ENCODE measurements around the gene CADM2. TPM values are rescaled to one million over a fixed set of nuclear protein-coding genes. Genes with fewer than 3 reads are reported as not detected.

Gene CADM2
- total RNA-seq, 1 experiment from 2014 or later: 10.9 TPM

DNA sequence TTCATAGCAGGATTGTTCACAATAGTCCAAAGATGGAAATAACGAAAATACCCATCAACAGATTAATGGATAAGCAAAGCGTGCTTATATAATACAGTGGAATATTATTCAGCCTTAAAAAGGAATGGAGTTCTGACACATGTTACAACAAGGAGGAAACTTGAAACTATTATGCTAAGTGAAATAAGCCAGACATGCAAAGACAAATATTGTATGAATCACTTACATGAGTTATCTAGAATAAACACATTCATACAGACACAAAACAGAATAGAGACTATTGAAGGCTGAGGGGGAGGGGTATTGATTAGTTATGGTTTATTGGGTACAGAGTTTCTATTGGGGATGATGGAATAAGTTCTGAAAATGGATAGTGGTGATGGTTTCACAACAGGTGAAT is 438.6 kb downstream of the CADM2 start:
- H4K8ac ChIP-seq (replicated peaks; ENCODE audit: insufficient read length, low read depth, low read length): no peak overlapping the region
- no peak overlapping the region for H3K4me2 ChIP-seq (ENCODE audit: insufficient read depth, insufficient read length, low read length)
- no peaks in the 10 kb centered on the region for H3K27me3 Mint-ChIP-seq (ENCODE audit: low read depth)
- no peaks in the 10 kb centered on the region; a peak in 1 of 7 replicates for H3K36me3 Mint-ChIP-seq (ENCODE audit: insufficient read depth in 1 of 3, low read depth in 3 of 3)
- no peak overlapping the region for H2BK15ac ChIP-seq (ENCODE audit: low read depth, low read length)
- H2AK5ac ChIP-seq (ENCODE audit: insufficient read length, low read length): no peak overlapping the region
- H3K4me1 ChIP-seq (ENCODE audit: insufficient read depth, low read length): no peaks in the 10 kb centered on the region
- H3K9ac ChIP-seq (ENCODE audit: extremely low read depth, insufficient read length, low read length): no peak overlapping the region
- H4K91ac ChIP-seq (ENCODE audit: insufficient read length, low read depth, low read length): no peak overlapping the region
- no peak overlapping the region for H3K18ac ChIP-seq (ENCODE audit: insufficient read length, low read depth, low read length)
- no peaks in the 10 kb centered on the region for H3K9me3 ChIP-seq (ENCODE audit: control insufficient read depth, low read depth, low read length)
- no peaks in the 10 kb centered on the region for H3K23me2 ChIP-seq (ENCODE audit: insufficient read length, low read depth, low read length, poor library complexity, severe bottlenecking)
- WGBS (ENCODE audit: extremely low coverage, insufficient read length, low lambda C conversion rate): no CpG with 5 or more reads among the region's 2 CpGs
- no peak overlapping the region for H2BK5ac ChIP-seq (ENCODE audit: insufficient read length, low read length)
- no peak overlapping the region for H2BK20ac ChIP-seq (ENCODE audit: low read depth, low read length, poor library complexity, severe bottlenecking)
- H3K23ac ChIP-seq (ENCODE audit: insufficient read length, low read depth, low read length): no peak overlapping the region
- H3K9me3 Mint-ChIP-seq: peaks cover 3 to 4% of the 10 kb centered on the region in 2 experiments; a peak in 2 of 5 replicates
- H2BK120ac ChIP-seq (ENCODE audit: low read depth, low read length, poor library complexity, severe bottlenecking): no peak overlapping the region
- no peaks in the 10 kb centered on the region for H3K27me3 ChIP-seq (ENCODE audit: insufficient read depth, low read length)
- DNase-seq: no peak
- no peak overlapping the region for H3K14ac ChIP-seq (ENCODE audit: insufficient read depth, low read length)
- H3K79me1 ChIP-seq (ENCODE audit: insufficient read depth, low read depth, low read length, poor library complexity, severe bottlenecking): no peaks in the 10 kb centered on the region
- no peak overlapping the region for H4K5ac ChIP-seq (ENCODE audit: insufficient read length, low read depth, low read length)
- H3T11ph ChIP-seq (ENCODE audit: low read length): no peak overlapping the region
- H3K79me2 ChIP-seq (ENCODE audit: insufficient read depth, low read length): no peaks in the 10 kb centered on the region
- H4K20me1 ChIP-seq (ENCODE audit: control insufficient read depth, insufficient read depth, insufficient read length): no peaks in the 10 kb centered on the region
- H3K4me1 Mint-ChIP-seq: peaks cover 0 to 9% of the 10 kb centered on the region in 2 experiments; a peak in 2 of 4 replicates
- H3K4ac ChIP-seq (ENCODE audit: low read depth, low read length): no peak overlapping the region
- TF ChIP-seq, protein P1, sequence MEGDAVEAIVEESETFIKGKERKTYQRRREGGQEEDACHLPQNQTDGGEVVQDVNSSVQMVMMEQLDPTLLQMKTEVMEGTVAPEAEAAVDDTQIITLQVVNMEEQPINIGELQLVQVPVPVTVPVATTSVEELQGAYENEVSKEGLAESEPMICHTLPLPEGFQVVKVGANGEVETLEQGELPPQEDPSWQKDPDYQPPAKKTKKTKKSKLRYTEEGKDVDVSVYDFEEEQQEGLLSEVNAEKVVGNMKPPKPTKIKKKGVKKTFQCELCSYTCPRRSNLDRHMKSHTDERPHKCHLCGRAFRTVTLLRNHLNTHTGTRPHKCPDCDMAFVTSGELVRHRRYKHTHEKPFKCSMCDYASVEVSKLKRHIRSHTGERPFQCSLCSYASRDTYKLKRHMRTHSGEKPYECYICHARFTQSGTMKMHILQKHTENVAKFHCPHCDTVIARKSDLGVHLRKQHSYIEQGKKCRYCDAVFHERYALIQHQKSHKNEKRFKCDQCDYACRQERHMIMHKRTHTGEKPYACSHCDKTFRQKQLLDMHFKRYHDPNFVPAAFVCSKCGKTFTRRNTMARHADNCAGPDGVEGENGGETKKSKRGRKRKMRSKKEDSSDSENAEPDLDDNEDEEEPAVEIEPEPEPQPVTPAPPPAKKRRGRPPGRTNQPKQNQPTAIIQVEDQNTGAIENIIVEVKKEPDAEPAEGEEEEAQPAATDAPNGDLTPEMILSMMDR (conservative IDR thresholded peaks at IDR 0.05): no peak
- H3K27ac Mint-ChIP-seq: no peak overlapping the region
- H3K27ac ChIP-seq (ENCODE audit: insufficient read length, low read depth, low read length): no peak overlapping the region
- H3K4me3 Mint-ChIP-seq: no peak overlapping the region
- H2AFZ ChIP-seq (ENCODE audit: low read length): no peak overlapping the region
- H2BK12ac ChIP-seq (ENCODE audit: insufficient read length, low read depth, low read length): no peak overlapping the region
- no peak overlapping the region for H3K56ac ChIP-seq (ENCODE audit: insufficient read length, low read depth, low read length)

Data from H9 (cell line).